K562 (cell line): ENCODE data around the gene CDK4. TPM values are rescaled to one million over a fixed set of nuclear protein-coding genes. Genes with fewer than 3 reads are reported as not detected.

Source experiments
- ARID1B ChIP-seq: fragments of 450-650 bp; IDR thresholded peaks from 2 replicates; pipeline ENCODE4 v1.6.1; 2016; ENCODE audit warnings: antibody characterized with exemption, mild to moderate bottlenecking, inconsistent platforms
- ARID2 ChIP-seq: fragments of 450-650 bp; IDR thresholded peaks from 2 replicates; pipeline ENCODE4 v1.6.1; 2017; ENCODE audit warnings: antibody characterized with exemption, mild to moderate bottlenecking
- BRD4 ChIP-seq: fragments of 200-600 bp; sonication (generic); IDR thresholded peaks from 2 replicates; pipeline ENCODE4 v1.6.1; 2017; ENCODE audit warnings: inconsistent platforms
- E2F6 ChIP-seq, 2 experiments: IDR thresholded peaks; 2 replicates each; pipeline ENCODE4 v1.6.1; 2011; ENCODE audit warnings: borderline replicate concordance in 1 of 2, control low read depth in 1 of 2, low read depth in 1 of 2, low read length in 1 of 2, mild to moderate bottlenecking in 1 of 2, mixed read lengths in 1 of 2, moderate library complexity in 1 of 2; ENCODE audit not compliant: insufficient read depth in 1 of 2, insufficient read length in 1 of 2, poor library complexity in 1 of 2, severe bottlenecking in 1 of 2; ENCODE audit errors: extremely low read depth in 1 of 2
- GTF2B ChIP-seq: IDR thresholded peaks from 2 replicates; pipeline ENCODE4 v1.6.1; 2011; ENCODE audit not compliant: insufficient read length; ENCODE audit errors: extremely low read depth
- HDAC8 ChIP-seq: fragments of 450-650 bp; IDR thresholded peaks from 2 replicates; pipeline ENCODE4 v1.6.1; 2016; ENCODE audit warnings: mild to moderate bottlenecking, missing genetic modification characterization, moderate library complexity, missing compliant biosample characterization
- HOMEZ ChIP-seq: fragments of 250-450 bp; sonication (Bioruptor Pico); IDR thresholded peaks from 2 replicates; pipeline ENCODE4 v1.4.0; 2020; ENCODE audit warnings: mild to moderate bottlenecking, moderate library complexity
- MBD1 ChIP-seq: fragments of 250-450 bp; sonication (Bioruptor Pico); IDR thresholded peaks from 2 replicates; pipeline ENCODE4 v1.8.0; 2022; ENCODE audit warnings: inconsistent platforms
- MEF2D ChIP-seq: conservative IDR thresholded peaks from 2 replicates; pipeline ENCODE4 v1.6.1; 2016; ENCODE audit warnings: low read depth, missing genetic modification characterization, missing compliant biosample characterization
- MIER1 ChIP-seq: fragments of 450-650 bp; IDR thresholded peaks from 2 replicates; pipeline ENCODE4 v1.6.1; 2016; ENCODE audit warnings: antibody characterized with exemption, mild to moderate bottlenecking, low read depth
- PRDM10 ChIP-seq: fragments of 450-650 bp; IDR thresholded peaks from 2 replicates; pipeline ENCODE4 v1.6.1; 2018; ENCODE audit not compliant: partially characterized antibody
- PYGO2 ChIP-seq: fragments of 450-650 bp; IDR thresholded peaks from 2 replicates; pipeline ENCODE4 v1.6.1; 2016; ENCODE audit warnings: mild to moderate bottlenecking, missing genetic modification characterization, moderate library complexity, missing compliant biosample characterization
- RB1 ChIP-seq: fragments of 450-650 bp; IDR thresholded peaks from 2 replicates; pipeline ENCODE4 v1.6.1; 2017; ENCODE audit warnings: low read depth, mild to moderate bottlenecking
- RBM17 ChIP-seq: fragments of 200-400 bp; formaldehyde crosslinking; IDR thresholded peaks from 2 replicates; pipeline ENCODE4 v1.6.1; 2017; ENCODE audit warnings: low read depth, mild to moderate bottlenecking, low read length, borderline replicate concordance
- TRIM24 ChIP-seq, 2 experiments: fragments of 450-650 bp; IDR thresholded peaks; 2 replicates each; pipeline ENCODE4 v1.6.1; 2016
- USF2 ChIP-seq: sonication (generic); formaldehyde crosslinking; IDR thresholded peaks from 2 replicates; pipeline ENCODE4 v1.5.0; 2020; ENCODE audit warnings: missing genetic modification reagents
- ZNF511 ChIP-seq: sonication (generic); formaldehyde crosslinking; IDR thresholded peaks from 2 replicates; pipeline ENCODE4 v1.8.0; 2022; ENCODE audit warnings: mild to moderate bottlenecking, missing genetic modification reagents
- polyA plus RNA-seq, 8 experiments: library from polyadenylated mRNA; depleted of rRNA in 4 of 8; stranded (reverse) in 5 of 8; unstranded in 3 of 8; fragments of >200 nt; fragmentation: Nextera tagmentation in 2 of 8; fragmentation: Illumina TruSeq in 1 of 8; extraction: Ambion mirVana in 2 of 8; extraction: Trizol in 1 of 8; gene quantifications; 2 replicates each; pipeline versions ENCODE4 v1.2.1 to v1.2.3, GENCODE V29; 2011 to 2014; ENCODE audit warnings: inconsistent platforms in 1 of 8, missing spikeins in 1 of 8
- total RNA-seq, 7 experiments: library from RNA; depleted of rRNA in 6 of 7; stranded (reverse); fragments of >200 nt in 6 of 7; fragmentation: Illumina TruSeq in 2 of 7; extraction: Trizol in 2 of 7; gene quantifications; 2 replicates each; pipeline versions ENCODE4 v1.2.1 to v1.2.3, GENCODE V29; 2011 to 2021; ENCODE audit warnings: low replicate concordance in 1 of 7

The CDK4 gene
- total and polyA plus RNA-seq, 9 of the 15 experiments (the other 6 are each of a cell fraction or from before 2014, with no cell fraction given) = 37.8 to 436 (median 238) TPM

GRCh38 chr12:57744194-57744776 lies 7.8 kb downstream of the CDK4 start (continued):
- peak; percentile 41; the same call in 1 of the 2 replicates for TF ChIP-seq RB1
- no peak for TF ChIP-seq MBD1 (CRISPR knock-in tag)
- TF ChIP-seq MEF2D (tag) = no peak
- no peak for TF ChIP-seq PRDM10
- no peak for TF ChIP-seq MIER1
- no peak for TF ChIP-seq HOMEZ (CRISPR knock-in tag)
- peak in 1 of 2 experiments; percentile 33; a peak in 1 of 4 replicates for TF ChIP-seq TRIM24 (IDR thresholded peaks at IDR 0.05)
- TF ChIP-seq E2F6 (IDR thresholded peaks at IDR 0.05; ENCODE audit: borderline replicate concordance in 1 of 2, extremely low read depth in 1 of 2, insufficient read depth in 1 of 2, insufficient read length in 1 of 2, low read depth in 1 of 2, low read length in 1 of 2, poor library complexity in 1 of 2, severe bottlenecking in 1 of 2) = no peak
- no peak for TF ChIP-seq GTF2B
- TF ChIP-seq RBM17 = no peak
- no peak for TF ChIP-seq PYGO2
- TF ChIP-seq ZNF511 (CRISPR knock-in tag) = no peak
- no peak for TF ChIP-seq ARID2
- TF ChIP-seq HDAC8 = no peak
- TF ChIP-seq USF2 = no peak
- no peak for TF ChIP-seq ARID1B
- no peak for TF ChIP-seq BRD4
